Dermis microvascular lymphatic vessel endothelial cell (primary cell): ENCODE measurements around the gene RALGAPA2. TPM values are rescaled to one million over a fixed set of nuclear protein-coding genes. Genes with fewer than 3 reads are reported as not detected.
"Not testable (repeated sequence)": the region's sequence is repeated elsewhere in the genome, so short reads cannot be mapped to it uniquely, and the experiment has no call there.

Experiments used
- DNase-seq, 2 donors: peaks; one replicate each; pipeline versions ENCODE4 v3.0.0 to v3.0.0-alpha.2; 2010; ENCODE audit warnings: low read depth in 2 of 2
- total RNA-seq: library from RNA; depleted of rRNA; stranded (reverse); fragments of >200 nt; gene quantifications from 2 replicates; pipeline ENCODE4 v1.2.1, GENCODE V29; 2014

Gene RALGAPA2
- total RNA-seq, 1 donor from 2014 or later: 20.4 TPM

- not testable (repeated sequence) for DNase-seq
Observed at GRCh38 chr20:20543348-20543747, 169.1 kb downstream of the RALGAPA2 start.

GRCh38 chr20:20536240-20536933 lies 176.1 kb downstream of the RALGAPA2 start:
- no peak for DNase-seq

GRCh38 chr20:20535051-20535450 lies 177.4 kb downstream of the RALGAPA2 start:
- DNase-seq: no peak

- no peak for DNase-seq
Observed at GRCh38 chr20:20531283-20531682, 181.2 kb downstream of the RALGAPA2 start.

GRCh38 chr20:20530428-20531151 lies 181.9 kb downstream of the RALGAPA2 start:
- no peak for DNase-seq

GRCh38 chr20:20529597-20529996 lies 182.8 kb downstream of the RALGAPA2 start:
- no peak for DNase-seq

GRCh38 chr20:20528861-20529260 lies 183.6 kb downstream of the RALGAPA2 start:
- DNase-seq: peak in 1 of 2 donors; percentile 64

- DNase-seq: no peak
Observed at GRCh38 chr20:20527661-20528060, 184.8 kb downstream of the RALGAPA2 start.

GRCh38 chr20:20525756-20526155 lies 186.7 kb downstream of the RALGAPA2 start:
- DNase-seq: no peak

GRCh38 chr20:20525214-20525613 lies 187.2 kb downstream of the RALGAPA2 start:
- DNase-seq: no peak

GRCh38 chr20:20524756-20525155 lies 187.7 kb downstream of the RALGAPA2 start:
- DNase-seq: no peak

GRCh38 chr20:20521736-20522135 lies 190.7 kb downstream of the RALGAPA2 start:
- DNase-seq: no peak

- no peak for DNase-seq
Observed at GRCh38 chr20:20520776-20521175, 191.7 kb downstream of the RALGAPA2 start.

GRCh38 chr20:20519269-20519668 lies 193.2 kb downstream of the RALGAPA2 start:
- DNase-seq: no peak

- no peak for DNase-seq
Observed at GRCh38 chr20:20518263-20518662, 194.2 kb downstream of the RALGAPA2 start.

- no peak for DNase-seq
Observed at GRCh38 chr20:20517296-20517695, 195.1 kb downstream of the RALGAPA2 start.

- DNase-seq: no peak
Observed at GRCh38 chr20:20513720-20514119, 198.7 kb downstream of the RALGAPA2 start.

GRCh38 chr20:20505554-20505953 lies 206.9 kb downstream of the RALGAPA2 start:
- no peak for DNase-seq

GRCh38 chr20:20503777-20504530 lies 208.5 kb downstream of the RALGAPA2 start:
- DNase-seq: no peak

- DNase-seq: no peak
Observed at GRCh38 chr20:20501128-20501527, 211.3 kb downstream of the RALGAPA2 start.

GRCh38 chr20:20500312-20500711 lies 212.1 kb downstream of the RALGAPA2 start:
- DNase-seq: no peak

GRCh38 chr20:20499439-20499838 lies 213.0 kb downstream of the RALGAPA2 start:
- no peak for DNase-seq
